IgD-negative memory B cell (primary cell): ENCODE results near the gene ARID5B. TPM values are rescaled to one million over a fixed set of nuclear protein-coding genes. Genes with fewer than 3 reads are reported as not detected.
A peak's percentile ranks its signal among the peaks of the same experiment; 100 is the strongest.
"Not testable (repeated sequence)": the region's sequence is repeated elsewhere in the genome, so short reads cannot be mapped to it uniquely, and the experiment has no call there.

ENCODE experiments used
- H3K27ac Mint-ChIP-seq, 3 donors: one replicate each; pipeline ENCODE4 v1.8.0; 2020 to 2022; ENCODE audit warnings: mild to moderate bottlenecking in 3 of 3, mixed read lengths in 3 of 3, moderate library complexity in 1 of 3
- H3K27me3 Mint-ChIP-seq: one replicate; pipeline ENCODE4 v1.8.0; 2021; ENCODE audit warnings: mixed read lengths
- H3K36me3 Mint-ChIP-seq: one replicate; pipeline ENCODE4 v1.8.0; 2020; ENCODE audit warnings: mild to moderate bottlenecking, mixed read lengths
- H3K4me1 Mint-ChIP-seq, 3 donors: one replicate each; pipeline ENCODE4 v1.8.0; 2020 to 2022; ENCODE audit warnings: mixed read lengths in 3 of 3, mild to moderate bottlenecking in 1 of 3
- H3K4me3 Mint-ChIP-seq, 4 donors: one replicate each; pipeline ENCODE4 v1.8.0; 2020 to 2022; ENCODE audit warnings: mild to moderate bottlenecking in 4 of 4, mixed read lengths in 4 of 4, moderate library complexity in 3 of 4
- H3K9me3 Mint-ChIP-seq, 3 donors: one replicate each; pipeline ENCODE4 v1.8.0; 2020 to 2021; ENCODE audit warnings: mixed read lengths in 3 of 3, mild to moderate bottlenecking in 1 of 3
- polyA plus RNA-seq: library from polyadenylated mRNA; unstranded; fragments of 300-500 nt; fragmentation: Illumina TruSeq; gene quantifications from one replicate; pipeline ENCODE4 v1.2.3, GENCODE V29; 2021

Gene ARID5B
- polyA plus RNA-seq, 1 donor from 2014 or later, result 154 TPM

DNA sequence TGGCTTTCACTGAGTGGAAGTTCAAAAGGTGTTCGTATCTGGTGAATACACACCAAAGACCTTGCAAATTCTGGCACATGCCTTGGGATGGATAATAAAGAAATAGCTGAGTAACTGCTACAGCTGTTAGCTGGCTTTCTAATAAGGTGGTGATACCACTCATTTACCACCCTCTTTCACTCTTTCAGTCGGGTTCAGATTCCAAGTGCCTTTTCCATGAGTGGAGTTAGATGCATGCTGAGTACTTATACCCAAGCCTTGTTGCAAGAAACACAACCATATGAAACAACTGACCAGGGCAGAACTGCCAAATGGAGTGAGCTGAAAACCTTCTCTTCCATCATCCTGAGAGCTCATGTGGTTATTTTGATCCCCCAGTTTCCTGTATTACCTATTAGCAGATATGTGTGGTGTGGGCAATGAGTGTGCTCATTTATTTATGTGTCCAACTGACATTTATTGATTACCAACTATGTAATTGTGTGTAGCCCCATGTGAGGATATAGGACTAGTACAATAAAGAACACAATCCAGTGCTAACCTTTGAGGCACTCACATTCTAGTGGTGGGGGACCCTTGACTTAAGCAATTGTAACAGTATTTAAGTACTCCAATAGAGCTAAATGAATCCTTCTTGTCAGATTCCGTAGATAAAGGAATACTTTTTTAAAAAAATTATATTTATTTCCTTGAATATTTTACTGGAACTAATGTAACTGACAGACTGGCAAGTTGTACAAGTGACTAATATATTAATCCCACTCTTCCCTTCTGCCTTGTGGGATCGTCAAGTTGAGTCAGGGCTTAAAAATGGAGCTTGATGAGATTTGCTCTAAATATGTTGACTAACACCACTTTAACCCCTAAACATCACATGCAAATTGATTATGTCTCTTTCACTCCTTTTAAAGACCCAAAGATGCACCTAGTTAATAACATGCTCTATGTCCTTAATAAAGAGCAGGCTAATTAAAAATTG, 124.7 kb downstream of the ARID5B start:
- Mint-ChIP-seq H3K9me3 (peaks cover 0 to 4% (median 0%) of the 10 kb centered on the region in 3 donors), H3K36me3 (peaks cover 21% of the 10 kb centered on the region), H3K27ac (peak overlapping the region; percentile 5 to 84 (median 78)), H3K27me3 (no peaks in the 10 kb centered on the region), H3K4me3 (peak overlapping the region in 2 of 4 donors; percentile 45 to 59), H3K4me1 (peaks cover 60 to 78% (median 64%) of the 10 kb centered on the region in 3 donors)

DNA sequence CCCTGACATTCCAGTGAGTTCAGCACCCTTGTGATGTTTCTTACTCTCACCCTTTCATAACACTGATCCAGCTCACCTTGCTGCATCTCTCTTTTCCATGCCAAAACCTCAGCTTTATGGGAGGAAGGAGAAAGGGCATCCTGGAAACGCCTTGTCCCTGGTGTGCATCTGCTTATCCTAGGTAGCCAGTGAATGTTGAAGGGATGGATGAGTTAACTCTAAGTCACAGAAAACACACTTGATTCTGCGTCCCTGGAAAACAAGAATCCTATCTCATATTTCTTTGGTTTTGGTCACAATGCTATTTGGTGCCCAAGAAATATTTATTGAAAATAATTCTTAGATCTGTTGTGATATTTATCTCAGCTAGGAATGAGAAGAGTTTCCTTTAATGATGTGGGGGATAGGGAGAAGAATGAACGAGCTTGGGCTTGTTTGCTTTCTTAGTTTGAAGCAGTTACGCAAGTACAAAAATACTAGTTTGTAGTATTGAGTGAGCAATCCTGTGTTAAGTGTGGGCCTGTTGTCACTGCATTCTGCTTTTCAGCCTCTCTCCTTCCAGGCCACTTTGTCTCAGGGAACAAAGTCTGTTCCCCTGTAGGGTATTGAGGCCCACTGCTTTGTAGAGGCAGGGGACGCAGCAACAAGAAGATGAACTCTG, 126.5 kb downstream of the ARID5B start:
- Mint-ChIP-seq H3K9me3 (peaks cover 0 to 4% (median 0%) of the 10 kb centered on the region in 3 donors), H3K4me1 (peaks cover 53 to 70% (median 63%) of the 10 kb centered on the region in 3 donors), H3K27ac (peak overlapping the region; percentile 5 to 50 (median 50)), H3K36me3 (peaks cover 23% of the 10 kb centered on the region), H3K4me3 (peak overlapping the region in 2 of 4 donors; percentile 31 to 71), H3K27me3 (no peaks in the 10 kb centered on the region)

GRCh38 chr10:62028502-62028842, 127.0 kb downstream of the ARID5B start:
- H3K4me3 Mint-ChIP-seq, H3K27me3 Mint-ChIP-seq, H3K9me3 Mint-ChIP-seq: not testable (repeated sequence)
- Mint-ChIP-seq H3K27ac (peak overlapping the region in 2 of 3 donors; percentile 50 to 73), H3K4me1 (peaks cover 53 to 70% (median 63%) of the 10 kb centered on the region in 3 donors), H3K36me3 (peaks cover 23% of the 10 kb centered on the region)

DNA sequence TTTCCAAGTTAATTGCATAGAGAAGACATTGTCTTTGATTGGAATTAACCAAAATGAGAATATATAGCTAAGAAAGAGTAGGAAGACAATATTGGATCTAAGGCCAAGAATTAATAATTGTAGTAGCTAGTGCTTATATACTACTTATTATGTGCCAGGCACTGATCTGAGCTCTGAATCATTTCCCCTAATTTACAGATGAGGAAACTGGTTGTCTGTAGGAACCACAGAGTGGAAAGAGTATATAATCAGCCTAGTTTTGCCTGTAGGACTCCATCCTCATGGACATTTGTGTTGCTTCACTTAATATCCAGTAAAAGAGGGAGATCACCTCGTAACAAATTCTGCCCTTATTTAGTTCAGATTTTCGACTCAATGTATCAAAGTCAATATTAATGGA, 127.9 kb downstream of the ARID5B start:
- H3K4me3 Mint-ChIP-seq, result peak overlapping the region in 3 of 4 donors; percentile 17 to 76 (median 17)
- no peaks in the 10 kb centered on the region for H3K9me3 Mint-ChIP-seq
- peaks cover 23% of the 10 kb centered on the region for H3K36me3 Mint-ChIP-seq
- no peaks in the 10 kb centered on the region for H3K27me3 Mint-ChIP-seq
- H3K4me1 Mint-ChIP-seq, result peaks cover 49 to 65% (median 61%) of the 10 kb centered on the region in 3 donors
- peak overlapping the region in 2 of 3 donors; percentile 73 to 91 for H3K27ac Mint-ChIP-seq

DNA sequence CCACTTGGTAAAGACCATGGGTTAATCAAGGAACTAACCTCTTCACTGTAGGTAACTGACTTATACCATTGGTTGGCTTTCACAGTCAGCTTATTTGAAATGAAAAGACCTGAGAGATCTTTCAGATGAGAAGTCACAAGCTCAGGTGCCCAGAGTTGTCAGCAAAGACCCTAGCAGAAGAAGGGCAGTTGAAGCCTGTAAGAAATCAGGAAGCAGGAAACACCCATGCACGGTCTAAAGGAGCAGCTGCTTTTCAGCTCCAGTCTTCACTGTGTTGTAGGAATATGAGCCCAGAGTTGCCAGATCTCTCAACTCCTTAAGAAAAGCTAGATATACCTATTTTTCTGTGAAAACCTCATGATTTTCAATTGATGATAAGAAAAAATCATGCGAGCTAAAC, 130.0 kb downstream of the ARID5B start:
- H3K36me3 Mint-ChIP-seq, result peaks cover 23% of the 10 kb centered on the region
- peaks cover 51 to 56% (median 52%) of the 10 kb centered on the region in 3 donors for H3K4me1 Mint-ChIP-seq
- peak overlapping the region; percentile 67 to 91 (median 86) for H3K27ac Mint-ChIP-seq
- H3K27me3 Mint-ChIP-seq, result no peaks in the 10 kb centered on the region
- H3K4me3 Mint-ChIP-seq, result peak overlapping the region in 2 of 4 donors; percentile 49 to 64
- no peaks in the 10 kb centered on the region for H3K9me3 Mint-ChIP-seq

GRCh38 chr10:62033125-62033524, 131.6 kb downstream of the ARID5B start:
- Mint-ChIP-seq H3K4me3 (peak overlapping the region in 1 of 4 donors; percentile 36), H3K36me3 (peaks cover 20% of the 10 kb centered on the region), H3K4me1 (peaks cover 50 to 58% (median 58%) of the 10 kb centered on the region in 3 donors), H3K27me3 (no peaks in the 10 kb centered on the region), H3K27ac (peak overlapping the region; percentile 46 to 80 (median 51)), H3K9me3 (no peaks in the 10 kb centered on the region)

- Mint-ChIP-seq H3K4me3 (no peak overlapping the region), H3K27ac (peak overlapping the region; percentile 16 to 86 (median 80)), H3K4me1 (peaks cover 52 to 60% (median 58%) of the 10 kb centered on the region in 3 donors)
These were observed 132.7 kb downstream of the ARID5B start for GRCh38 chr10:62034096-62034640.

GRCh38 chr10:62036186-62037081, 134.9 kb downstream of the ARID5B start:
- peaks cover 54 to 65% (median 59%) of the 10 kb centered on the region in 3 donors for H3K4me1 Mint-ChIP-seq
- peak overlapping the region in 2 of 4 donors; percentile 17 to 22 for H3K4me3 Mint-ChIP-seq
- H3K27ac Mint-ChIP-seq, result peak overlapping the region; percentile 43 to 95 (median 54)
- no peaks in the 10 kb centered on the region for H3K9me3 Mint-ChIP-seq
- no peaks in the 10 kb centered on the region for H3K27me3 Mint-ChIP-seq
- peaks cover 17% of the 10 kb centered on the region for H3K36me3 Mint-ChIP-seq

More at GRCh38 chr10:62034096-62034640, 132.7 kb downstream of the ARID5B start:
- Mint-ChIP-seq H3K27me3 (no peaks in the 10 kb centered on the region), H3K36me3 (peaks cover 17% of the 10 kb centered on the region), H3K9me3 (no peaks in the 10 kb centered on the region)

DNA sequence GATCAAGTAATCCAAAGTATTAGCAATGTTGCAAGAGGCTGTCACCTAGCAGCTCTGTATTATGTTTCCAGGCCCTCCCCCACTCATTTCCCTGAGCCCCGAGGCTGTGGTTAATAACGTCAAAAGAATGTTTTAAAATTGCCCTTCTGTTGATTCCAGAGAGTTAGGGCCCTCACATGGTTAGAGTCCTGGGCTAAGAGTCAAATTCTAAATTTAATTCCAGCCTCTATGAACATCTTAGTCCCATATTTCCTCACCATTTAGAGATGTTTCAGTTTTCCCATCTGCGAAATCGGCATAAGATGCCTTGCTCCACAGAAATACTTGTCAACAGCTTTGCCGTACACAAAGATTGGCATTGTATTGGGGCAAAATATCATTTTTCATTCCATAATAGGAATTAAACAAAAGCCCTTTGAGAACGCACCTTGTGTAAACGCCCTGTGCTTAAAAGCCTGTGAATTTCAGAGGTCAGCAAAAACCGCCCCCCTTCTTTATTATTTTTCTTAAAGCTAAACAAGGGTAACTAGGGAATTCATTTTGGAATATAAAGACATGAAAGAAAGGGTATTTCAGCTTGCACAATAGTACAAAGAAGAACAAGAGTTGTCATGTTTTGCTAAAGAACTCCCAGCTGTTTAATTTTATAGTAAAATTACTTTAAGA, 135.8 kb downstream of the ARID5B start:
- Mint-ChIP-seq H3K27me3 (no peaks in the 10 kb centered on the region), H3K4me1 (peaks cover 58 to 69% (median 64%) of the 10 kb centered on the region in 3 donors), H3K9me3 (no peaks in the 10 kb centered on the region), H3K27ac (peak overlapping the region; percentile 43 to 95 (median 65)), H3K4me3 (peak overlapping the region in 3 of 4 donors; percentile 22 to 69 (median 47)), H3K36me3 (peaks cover 19% of the 10 kb centered on the region)

GRCh38 chr10:62037890-62038608, 136.6 kb downstream of the ARID5B start:
- Mint-ChIP-seq H3K4me1 (peaks cover 59 to 69% (median 61%) of the 10 kb centered on the region in 3 donors), H3K4me3 (peak overlapping the region in 3 of 4 donors; percentile 66 to 85 (median 69)), H3K27me3 (no peaks in the 10 kb centered on the region), H3K9me3 (no peaks in the 10 kb centered on the region), H3K36me3 (peaks cover 17% of the 10 kb centered on the region), H3K27ac (peak overlapping the region; percentile 84 to 95 (median 87))

- H3K27me3 Mint-ChIP-seq, result no peaks in the 10 kb centered on the region
- H3K36me3 Mint-ChIP-seq, result peaks cover 14% of the 10 kb centered on the region
- no peaks in the 10 kb centered on the region for H3K9me3 Mint-ChIP-seq
- peak overlapping the region; percentile 84 to 87 (median 87) for H3K27ac Mint-ChIP-seq
- peak overlapping the region in 3 of 4 donors; percentile 66 to 85 (median 66) for H3K4me3 Mint-ChIP-seq
- H3K4me1 Mint-ChIP-seq, result peaks cover 60 to 69% (median 61%) of the 10 kb centered on the region in 3 donors
These were observed 137.2 kb downstream of the ARID5B start for GRCh38 chr10:62038609-62039190.

GRCh38 chr10:62039954-62040353, 138.5 kb downstream of the ARID5B start:
- H3K36me3 Mint-ChIP-seq, result peaks cover 13% of the 10 kb centered on the region
- peak overlapping the region in 3 of 4 donors; percentile 47 to 83 (median 66) for H3K4me3 Mint-ChIP-seq
- H3K27ac Mint-ChIP-seq, result peak overlapping the region; percentile 10 to 87 (median 87)
- H3K4me1 Mint-ChIP-seq, result peaks cover 64 to 77% (median 67%) of the 10 kb centered on the region in 3 donors
- H3K9me3 Mint-ChIP-seq, result no peaks in the 10 kb centered on the region
- no peaks in the 10 kb centered on the region for H3K27me3 Mint-ChIP-seq
